B cell (primary cell): Measurements from ENCODE around the gene LTO1. TPM values are rescaled to one million over a fixed set of nuclear protein-coding genes. Genes with fewer than 3 reads are reported as not detected.

Experiments used
- ATAC-seq: fragments of 200-7000 bp; cut with Tn5 transposase; one replicate; pipeline ENCODE4 v1.10.0; 2021; ENCODE audit warnings: low read depth, mild to moderate bottlenecking, moderate number of reproducible peaks, moderate library complexity
- CTCF ChIA-PET: fragments of 350-600 bp; sonication (Branson Sonifier 250); formaldehyde crosslinking; loops from one replicate; lab custom pipeline; 2021; ENCODE audit warnings: antibody characterized with exemption, inconsistent platforms; lab: Charles Lee
- POLR2A ChIA-PET: fragments of 350-600 bp; sonication (Branson Sonifier 250); formaldehyde crosslinking; loops from one replicate; lab custom pipeline; 2021; ENCODE audit warnings: antibody characterized with exemption; lab: Charles Lee
- DNase-seq: peaks from one replicate; pipeline ENCODE4 v3.0.0; 2013
- H2AFZ ChIP-seq: 2 replicates; pipeline ENCODE4 v1.6.1; 2012; ENCODE audit warnings: mild to moderate bottlenecking, low read depth, low read length; ENCODE audit not compliant: insufficient read depth, poor library complexity, severe bottlenecking
- H3K27ac ChIP-seq, 2 donors: 1 replicate in 1 of 2; 2 replicates in 1 of 2; pipeline ENCODE4 v1.5.1; 2012 to 2013; ENCODE audit warnings: low read length in 2 of 2, mild to moderate bottlenecking in 2 of 2, moderate library complexity in 1 of 2
- H3K27me3 ChIP-seq, 4 experiments: fragments of 200-600 bp in 1 of 4; sonication (generic) in 1 of 4; replicated peaks in 1 of 4; 1 replicate in 2 of 4; 2 replicates in 2 of 4; pipeline versions ENCODE4 v1.6.1 to v1.7.0; 2013 to 2016; ENCODE audit warnings: low read length in 3 of 4, mild to moderate bottlenecking in 2 of 4, mixed read lengths in 1 of 4, moderate library complexity in 1 of 4; ENCODE audit not compliant: insufficient read depth in 4 of 4, control insufficient read depth in 3 of 4; ENCODE audit errors: control extremely low read depth in 1 of 4
- H3K36me3 ChIP-seq, 2 experiments: replicated peaks in 1 of 2; 1 replicate in 1 of 2; 2 replicates in 1 of 2; pipeline versions ENCODE4 v1.6.1 to v1.7.1; 2013; ENCODE audit warnings: low read length in 1 of 2; ENCODE audit not compliant: insufficient read depth in 2 of 2, control insufficient read depth in 1 of 2; ENCODE audit errors: control extremely low read depth in 1 of 2, extremely low read depth in 1 of 2
- H3K4me1 ChIP-seq, 2 donors: fragments of 200-600 bp in 1 of 2; sonication (generic) in 1 of 2; 1 replicate in 1 of 2; 2 replicates in 1 of 2; pipeline versions ENCODE4 v1.5.1 to v1.6.1; 2013 to 2017; ENCODE audit warnings: low read length in 2 of 2; ENCODE audit not compliant: control insufficient read depth in 2 of 2, insufficient read depth in 2 of 2
- H3K4me2 ChIP-seq: replicated peaks from 2 replicates; pipeline ENCODE3; 2012; ENCODE audit warnings: mild to moderate bottlenecking, low read depth, low read length; ENCODE audit not compliant: poor library complexity, severe bottlenecking
- H3K4me3 ChIP-seq, 5 experiments: fragments of 200-600 bp in 1 of 5; sonication (generic) in 1 of 5; 1 replicate in 3 of 5; 2 replicates in 2 of 5; pipeline versions ENCODE4 v1.5.1 to v1.7.0; 2011 to 2016; ENCODE audit warnings: low read length in 4 of 5, mild to moderate bottlenecking in 4 of 5, low read depth in 2 of 5, control low read depth in 1 of 5, moderate library complexity in 1 of 5; ENCODE audit not compliant: insufficient read depth in 1 of 5; ENCODE audit errors: control extremely low read depth in 1 of 5, extremely low read depth in 1 of 5
- H3K79me2 ChIP-seq: fragments of 200-600 bp; sonication (generic); one replicate; pipeline ENCODE4 v1.6.0; 2016; ENCODE audit warnings: low read length; ENCODE audit not compliant: control insufficient read depth, insufficient read depth
- H3K9ac ChIP-seq: fragments of 200-600 bp; sonication (generic); 2 replicates; pipeline ENCODE4 v1.6.1; 2017; ENCODE audit warnings: mild to moderate bottlenecking, low read length, moderate library complexity
- H3K9me3 ChIP-seq, 3 donors: one replicate each; pipeline versions ENCODE4 v1.6.1 to v1.7.1; 2013; ENCODE audit warnings: low read length in 2 of 3; ENCODE audit not compliant: control insufficient read depth in 2 of 3, insufficient read depth in 1 of 3; ENCODE audit errors: control extremely low read depth in 1 of 3
- H4K20me1 ChIP-seq: 2 replicates; pipeline ENCODE4 v1.6.0; 2012; ENCODE audit warnings: mild to moderate bottlenecking, low read length; ENCODE audit not compliant: insufficient read depth, control insufficient read depth, poor library complexity, severe bottlenecking
- H3K27ac Mint-ChIP-seq: one replicate; pipeline ENCODE4 v1.8.0; 2021; ENCODE audit warnings: mixed read lengths
- H3K27me3 Mint-ChIP-seq: one replicate; pipeline ENCODE4 v1.8.0; 2021; ENCODE audit warnings: mixed read lengths
- H3K4me1 Mint-ChIP-seq: one replicate; pipeline ENCODE4 v1.8.0; 2021; ENCODE audit warnings: mixed read lengths
- H3K4me3 Mint-ChIP-seq: one replicate; pipeline ENCODE4 v1.8.0; 2021; ENCODE audit warnings: mixed read lengths
- H3K9me3 Mint-ChIP-seq: one replicate; pipeline ENCODE4 v1.8.0; 2022; ENCODE audit warnings: mixed read lengths; ENCODE audit not compliant: insufficient read depth
- CTCF ChIP-seq: fragments of 200-600 bp; IDR thresholded peaks from one replicate; pipeline ENCODE4 v1.8.0; 2022; ENCODE audit warnings: antibody characterized with exemption, mild to moderate bottlenecking
- EZH2 ChIP-seq: IDR thresholded peaks from 2 replicates; pipeline ENCODE4 v1.6.1; 2012; ENCODE audit warnings: borderline replicate concordance, low read depth, mild to moderate bottlenecking, moderate library complexity, low read length; ENCODE audit not compliant: insufficient read depth, poor library complexity, severe bottlenecking
- WGBS: methylation state at CpG from one replicate; pipeline ENCODE4 v1.1.5; 2013; ENCODE audit warnings: missing lambda C conversion rate; ENCODE audit not compliant: insufficient coverage; 5-methylcytosine and 5-hydroxymethylcytosine counted together
- intact Hi-C: fragments of 100-400 bp; cut with micrococcal nuclease; formaldehyde crosslinking; loops from one replicate; pipeline ENCODE4 v1.10.0; 2022
- polyA plus RNA-seq: library from polyadenylated mRNA; depleted of rRNA; stranded (reverse); fragments of >200 nt; gene quantifications from 2 replicates; pipeline ENCODE4 v1.2.3, GENCODE V29; 2012
- total RNA-seq, 2 donors: library from RNA; stranded (reverse); fragments of 120-200 nt in 1 of 2; gene quantifications; 1 replicate in 1 of 2; 2 replicates in 1 of 2; pipeline versions ENCODE4 v1.2.3 to v1.2.4, GENCODE V29; 2013 to 2022

LTO1 gene
- total and polyA plus RNA-seq, 2 donors (not counting 1 experiment from before 2014, with no cell fraction given) = 44.4 to 68.8 TPM

GRCh38 chr11:69665669-69666068 is 9.5 kb downstream of the LTO1 start:
- no peaks in the 10 kb centered on the region for H3K27me3 ChIP-seq

GRCh38 chr11:69664901-69665300 is 10.3 kb downstream of the LTO1 start:
- Mint-ChIP-seq H3K4me1 (peaks cover 2% of the 10 kb centered on the region), H3K27ac (no peak overlapping the region), H3K27me3 (no peaks in the 10 kb centered on the region), H3K4me3 (no peak overlapping the region), H3K9me3 (no peaks in the 10 kb centered on the region)
- no peak for ATAC-seq
- H3K27me3 ChIP-seq = no peaks in the 10 kb centered on the region
- H3K4me1 ChIP-seq = no peaks in the 10 kb centered on the region
- no peak overlapping the region for H3K9ac ChIP-seq
- H3K36me3 ChIP-seq = peaks cover 0 to 50% of the 10 kb centered on the region in 2 experiments
- ChIA-PET POLR2A (no interaction called here), CTCF (no interaction called here)
- H3K9me3 ChIP-seq = no peaks in the 10 kb centered on the region
- no peak for DNase-seq
- intact Hi-C loops = no loop called here
- no peak overlapping the region for H2AFZ ChIP-seq
- no peak for TF ChIP-seq EZH2
- H3K4me3 ChIP-seq = no peak overlapping the region
- no peak overlapping the region for H3K4me2 ChIP-seq
- 94% methylated on average over 8 of the region's 8 CpGs for WGBS
- no peak overlapping the region for H3K27ac ChIP-seq
- H4K20me1 ChIP-seq = peaks cover 11% of the 10 kb centered on the region
- H3K79me2 ChIP-seq = no peaks in the 10 kb centered on the region

More at GRCh38 chr11:69665669-69666068, 9.5 kb downstream of the LTO1 start:
- 95% methylated on average over 9 of the region's 11 CpGs for WGBS
- H4K20me1 ChIP-seq = peaks cover 18% of the 10 kb centered on the region
- Mint-ChIP-seq H3K27ac (no peak overlapping the region), H3K4me1 (peaks cover 6% of the 10 kb centered on the region), H3K4me3 (no peak overlapping the region), H3K9me3 (no peaks in the 10 kb centered on the region), H3K27me3 (no peaks in the 10 kb centered on the region)
- H3K9ac ChIP-seq = no peak overlapping the region
- CTCF ChIA-PET = no interaction called here
- H3K27ac ChIP-seq = no peak overlapping the region
- H3K79me2 ChIP-seq = no peaks in the 10 kb centered on the region
- no peak overlapping the region for H2AFZ ChIP-seq
- no peak overlapping the region for H3K4me2 ChIP-seq
- intact Hi-C loops = no loop called here
- H3K4me3 ChIP-seq = no peak overlapping the region
- H3K4me1 ChIP-seq = peaks cover 0 to 3% of the 10 kb centered on the region in 2 donors
- no peaks in the 10 kb centered on the region for H3K9me3 ChIP-seq
- H3K36me3 ChIP-seq = peaks cover 0 to 53% of the 10 kb centered on the region in 2 experiments
- POLR2A ChIA-PET = no interaction called here
- ATAC-seq = no peak
- DNase-seq = no peak
- TF ChIP-seq CTCF (no peak), EZH2 (no peak)
